Karpas-422 (cell line): ENCODE results near the gene NEB. TPM values are rescaled to one million over a fixed set of nuclear protein-coding genes. Genes with fewer than 3 reads are reported as not detected.

ENCODE experiments used
- DNase-seq: peaks from one replicate; pipeline ENCODE4 v3.0.0-alpha.2; 2015
- H2AFZ ChIP-seq: fragments of 200-600 bp; sonication (generic); 2 replicates; pipeline ENCODE4 v1.6.1; 2014; ENCODE audit warnings: antibody characterized with exemption, low read length, mixed read lengths
- H3K27ac ChIP-seq: fragments of 200-600 bp; sonication (generic); 2 replicates; pipeline ENCODE4 v1.5.1; 2014; ENCODE audit warnings: mild to moderate bottlenecking, low read length, moderate library complexity
- H3K27me3 ChIP-seq: fragments of 200-600 bp; sonication (generic); 2 replicates; pipeline ENCODE4 v1.6.1; 2014; ENCODE audit warnings: low read length, mixed read lengths
- H3K36me3 ChIP-seq: fragments of 200-600 bp; sonication (generic); 2 replicates; pipeline ENCODE4 v1.6.1; 2014; ENCODE audit warnings: low read length, mixed read lengths; ENCODE audit not compliant: insufficient read depth
- H3K4me1 ChIP-seq: fragments of 200-600 bp; sonication (generic); 2 replicates; pipeline ENCODE4 v1.6.1; 2014; ENCODE audit warnings: mild to moderate bottlenecking, low read length, mixed read lengths
- H3K4me2 ChIP-seq: fragments of 200-600 bp; sonication (generic); 2 replicates; pipeline ENCODE4 v1.6.1; 2014; ENCODE audit warnings: low read length, low read depth, mild to moderate bottlenecking; ENCODE audit not compliant: poor library complexity, severe bottlenecking
- H3K4me3 ChIP-seq: fragments of 200-600 bp; sonication (generic); 2 replicates; pipeline ENCODE4 v1.5.1; 2014; ENCODE audit warnings: mild to moderate bottlenecking, antibody characterized with exemption, low read length, mixed read lengths
- H3K79me2 ChIP-seq: fragments of 200-600 bp; sonication (generic); 2 replicates; pipeline ENCODE4 v1.6.1; 2014; ENCODE audit warnings: mild to moderate bottlenecking, low read length, mixed read lengths
- H3K9ac ChIP-seq: fragments of 200-600 bp; sonication (generic); 2 replicates; pipeline ENCODE4 v1.6.0; 2014; ENCODE audit warnings: low read length
- H3K9me2 ChIP-seq: fragments of 200-600 bp; sonication (generic), shearing (Covaris generic); replicated peaks from 2 replicates; pipeline ENCODE4 v1.6.0; 2014; ENCODE audit warnings: mild to moderate bottlenecking, low read length, moderate library complexity; ENCODE audit not compliant: insufficient read depth
- H3K9me3 ChIP-seq: fragments of 300-700, 200-600 bp; sonication (generic); 2 replicates; pipeline ENCODE4 v1.6.1; 2014; ENCODE audit warnings: low read length, mixed read lengths
- H4K20me1 ChIP-seq: fragments of 200-600 bp; sonication (generic); 2 replicates; pipeline ENCODE4 v1.6.1; 2014; ENCODE audit warnings: mild to moderate bottlenecking, antibody characterized with exemption, low read length, low read depth; ENCODE audit not compliant: insufficient read depth
- total RNA-seq: library from RNA; depleted of rRNA; stranded (reverse); fragments of >200 nt; shearing (Covaris generic); gene quantifications from 2 replicates; pipeline ENCODE4 v1.2.3, GENCODE V29; 2014; ENCODE audit warnings: low replicate concordance

Gene NEB
- total RNA-seq, 1 experiment from 2014 or later: 1.4 TPM

DNA sequence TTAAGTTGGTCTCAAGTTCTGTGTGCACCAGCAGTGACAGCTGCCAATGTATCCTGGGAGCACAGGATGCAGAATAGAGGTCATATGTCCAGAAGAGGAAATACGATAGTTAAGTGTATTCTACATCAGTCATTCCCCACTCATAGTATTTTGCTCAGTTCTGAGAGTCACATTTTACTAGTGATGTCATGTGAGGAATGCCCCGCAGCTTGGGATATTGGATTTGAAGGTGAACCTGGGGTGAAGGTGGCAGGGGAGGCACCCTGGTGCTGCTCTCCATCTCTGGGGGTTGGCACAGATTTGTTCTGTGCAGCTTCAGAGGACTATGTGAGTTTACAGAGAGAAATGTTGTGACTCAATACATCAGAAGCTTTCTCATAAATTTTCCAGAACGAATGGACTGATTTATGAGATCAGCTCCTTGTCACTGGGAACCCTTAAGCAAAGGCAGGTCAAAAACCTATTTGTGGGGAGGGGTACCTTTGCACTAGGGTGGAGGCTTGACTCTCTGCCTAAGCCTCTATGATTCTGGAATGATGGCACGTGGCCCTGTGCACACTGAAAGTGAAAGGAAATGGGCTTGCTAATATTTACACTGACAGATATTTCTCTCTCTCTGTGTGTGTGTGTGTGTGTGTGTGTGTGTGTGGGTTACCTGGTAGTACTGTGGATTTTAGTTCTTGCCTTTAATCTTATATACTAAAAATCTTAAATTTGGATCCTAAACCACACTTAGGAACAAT is 95.9 kb downstream of the NEB start:
- Histone ChIP-seq H3K9me2 (no peaks in the 10 kb centered on the region), H3K9ac (no peak overlapping the region), H3K27ac (no peak overlapping the region), H3K4me1 (peaks cover 11% of the 10 kb centered on the region; the same call in 1 of the 2 replicates), H3K79me2 (no peaks in the 10 kb centered on the region), H3K9me3 (no peaks in the 10 kb centered on the region), H3K4me2 (no peak overlapping the region), H3K36me3 (no peaks in the 10 kb centered on the region), H3K27me3 (no peaks in the 10 kb centered on the region), H4K20me1 (no peaks in the 10 kb centered on the region), H3K4me3 (no peak overlapping the region; the same call in 1 of the 2 replicates), H2AFZ (no peak overlapping the region; the same call in 1 of the 2 replicates)
- no peak for DNase-seq

DNA sequence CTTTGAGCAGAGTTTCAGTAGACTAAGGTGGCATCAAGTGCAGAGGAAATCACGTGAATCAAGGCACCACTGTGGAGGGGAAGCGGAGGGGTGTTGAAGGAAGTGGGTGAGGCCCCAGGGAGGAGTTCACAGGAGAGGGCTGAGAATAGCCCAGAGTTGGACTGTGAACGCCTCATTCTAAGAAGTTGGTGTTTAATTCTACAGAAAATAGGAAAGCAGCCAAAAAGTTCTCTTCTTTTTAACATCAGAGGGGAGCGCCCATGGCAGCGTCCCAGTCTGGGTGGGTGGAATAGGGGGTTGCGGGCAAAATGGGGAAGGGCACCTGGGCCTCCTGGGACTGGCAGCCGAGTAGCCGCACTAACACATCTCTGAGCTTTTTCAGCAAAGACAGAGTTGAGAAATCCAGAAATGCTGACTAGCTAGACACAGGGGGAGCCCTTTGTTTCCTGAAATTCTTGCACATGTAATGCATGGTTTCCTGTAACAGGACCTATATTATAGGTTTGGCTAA is 97.0 kb downstream of the NEB start:
- no peaks in the 10 kb centered on the region for H3K36me3 ChIP-seq
- H3K9me2 ChIP-seq: no peaks in the 10 kb centered on the region
- no peak overlapping the region for H3K27ac ChIP-seq
- no peaks in the 10 kb centered on the region for H4K20me1 ChIP-seq
- no peaks in the 10 kb centered on the region for H3K79me2 ChIP-seq
- no peak overlapping the region for H3K4me3 ChIP-seq
- no peaks in the 10 kb centered on the region for H3K27me3 ChIP-seq
- no peak for DNase-seq
- H2AFZ ChIP-seq: peak overlapping the region; percentile 50; the same call in 1 of the 2 replicates
- H3K9me3 ChIP-seq: no peaks in the 10 kb centered on the region
- peak overlapping the region; percentile 7 for H3K4me2 ChIP-seq
- H3K9ac ChIP-seq: no peak overlapping the region
- peaks cover 11% of the 10 kb centered on the region; the same call in 1 of the 2 replicates for H3K4me1 ChIP-seq

- DNase-seq: no peak
- Histone ChIP-seq H3K27me3 (no peaks in the 10 kb centered on the region), H3K27ac (no peak overlapping the region), H4K20me1 (no peaks in the 10 kb centered on the region), H3K79me2 (no peaks in the 10 kb centered on the region), H3K4me3 (no peak overlapping the region), H2AFZ (no peak overlapping the region), H3K36me3 (no peaks in the 10 kb centered on the region), H3K9ac (no peak overlapping the region), H3K9me3 (no peaks in the 10 kb centered on the region), H3K4me2 (no peak overlapping the region), H3K9me2 (no peaks in the 10 kb centered on the region), H3K4me1 (peaks cover 11% of the 10 kb centered on the region; the same call in 1 of the 2 replicates)
These were observed 99.4 kb downstream of the NEB start for GRCh38 chr2:151634736-151635467.

GRCh38 chr2:151632993-151633565 is 101.2 kb downstream of the NEB start:
- Histone ChIP-seq H3K4me2 (no peak overlapping the region), H3K36me3 (no peaks in the 10 kb centered on the region), H3K9ac (no peak overlapping the region), H2AFZ (no peak overlapping the region), H3K4me3 (no peak overlapping the region), H3K27me3 (no peaks in the 10 kb centered on the region), H3K79me2 (no peaks in the 10 kb centered on the region), H3K27ac (no peak overlapping the region), H4K20me1 (no peaks in the 10 kb centered on the region), H3K9me2 (no peaks in the 10 kb centered on the region), H3K4me1 (peaks cover 7% of the 10 kb centered on the region; the same call in 1 of the 2 replicates), H3K9me3 (no peaks in the 10 kb centered on the region)
- peak; percentile 65 for DNase-seq

DNA sequence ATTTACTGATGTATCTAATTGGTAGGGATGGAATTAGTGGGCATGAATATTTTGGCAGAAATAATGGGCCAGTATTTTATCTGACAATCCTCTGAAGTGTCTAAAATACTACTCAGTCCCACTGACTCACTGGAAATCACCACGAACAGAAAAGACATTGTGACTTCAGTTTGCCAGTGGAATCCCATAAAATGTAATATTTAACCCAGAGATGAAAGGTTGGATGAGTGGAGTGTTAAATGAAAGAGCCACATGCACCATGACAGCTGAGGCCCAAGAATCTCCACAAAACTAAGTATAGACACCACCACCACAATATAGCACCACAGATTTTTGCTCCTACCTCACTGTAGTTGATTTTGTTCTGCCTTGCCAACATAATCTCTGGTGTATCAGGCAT is 103.9 kb downstream of the NEB start:
- Histone ChIP-seq H3K79me2 (no peaks in the 10 kb centered on the region), H3K4me1 (no peaks in the 10 kb centered on the region), H3K4me2 (no peak overlapping the region), H3K4me3 (no peak overlapping the region), H3K27me3 (no peaks in the 10 kb centered on the region), H3K27ac (no peak overlapping the region), H3K9ac (no peak overlapping the region), H3K9me2 (no peaks in the 10 kb centered on the region), H2AFZ (no peak overlapping the region), H3K9me3 (no peaks in the 10 kb centered on the region), H4K20me1 (no peaks in the 10 kb centered on the region), H3K36me3 (no peaks in the 10 kb centered on the region)
- no peak for DNase-seq

DNA sequence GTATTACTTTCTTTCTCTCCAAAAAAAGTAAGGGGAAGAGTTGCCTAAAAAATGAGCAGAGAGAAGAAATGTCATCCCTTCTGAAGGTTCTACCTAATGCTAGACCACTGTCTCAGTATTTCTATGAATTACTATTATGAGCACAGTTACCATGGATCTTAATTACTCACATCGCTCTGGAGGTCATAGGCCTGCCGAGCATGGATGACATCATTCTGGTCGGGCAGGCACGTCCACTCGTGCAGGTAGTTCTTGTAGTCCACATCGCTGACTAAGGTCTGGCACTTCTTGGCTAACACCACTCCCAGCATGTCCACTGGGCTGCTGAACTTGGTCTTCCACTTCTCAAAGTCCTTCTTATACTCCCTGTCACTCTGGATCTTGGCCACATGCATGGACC is 106.9 kb downstream of the NEB start:
- Histone ChIP-seq H4K20me1 (no peaks in the 10 kb centered on the region), H3K4me1 (peaks cover 9% of the 10 kb centered on the region), H3K4me3 (no peak overlapping the region), H3K27me3 (no peaks in the 10 kb centered on the region), H3K9ac (no peak overlapping the region), H3K9me2 (no peaks in the 10 kb centered on the region), H3K4me2 (no peak overlapping the region), H3K36me3 (no peaks in the 10 kb centered on the region), H3K79me2 (no peaks in the 10 kb centered on the region), H2AFZ (no peak overlapping the region), H3K9me3 (no peaks in the 10 kb centered on the region), H3K27ac (no peak overlapping the region)
- no peak for DNase-seq

DNA sequence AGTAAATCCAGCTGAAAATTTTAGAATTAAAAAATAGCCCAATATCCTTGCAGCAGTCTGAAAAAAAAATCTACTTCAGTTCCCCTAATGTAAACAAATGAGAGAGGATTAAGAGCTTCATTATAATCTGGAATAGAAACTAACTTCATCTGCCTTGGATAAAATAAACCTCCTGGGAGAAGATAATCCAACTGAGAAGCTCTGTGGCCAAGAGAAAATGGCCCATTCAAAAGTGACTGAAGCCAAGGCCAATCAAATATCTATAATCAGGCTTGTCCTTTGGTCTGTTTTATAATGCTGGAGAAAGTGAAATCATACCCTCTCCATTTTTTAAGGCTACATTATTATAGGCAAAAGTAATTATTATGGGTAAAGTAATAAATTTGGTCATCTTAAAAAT is 110.0 kb downstream of the NEB start:
- Histone ChIP-seq H3K9me3 (no peaks in the 10 kb centered on the region), H3K36me3 (no peaks in the 10 kb centered on the region), H3K27me3 (0 out of 2 replicates have a peak, but pooled peaks cover 2% of the 10 kb centered on the region), H3K4me3 (no peak overlapping the region), H3K79me2 (no peaks in the 10 kb centered on the region), H3K9me2 (no peaks in the 10 kb centered on the region), H2AFZ (no peak overlapping the region), H3K4me2 (no peak overlapping the region), H3K4me1 (peaks cover 9% of the 10 kb centered on the region), H4K20me1 (no peaks in the 10 kb centered on the region), H3K9ac (no peak overlapping the region), H3K27ac (no peak overlapping the region)
- DNase-seq: no peak

DNA sequence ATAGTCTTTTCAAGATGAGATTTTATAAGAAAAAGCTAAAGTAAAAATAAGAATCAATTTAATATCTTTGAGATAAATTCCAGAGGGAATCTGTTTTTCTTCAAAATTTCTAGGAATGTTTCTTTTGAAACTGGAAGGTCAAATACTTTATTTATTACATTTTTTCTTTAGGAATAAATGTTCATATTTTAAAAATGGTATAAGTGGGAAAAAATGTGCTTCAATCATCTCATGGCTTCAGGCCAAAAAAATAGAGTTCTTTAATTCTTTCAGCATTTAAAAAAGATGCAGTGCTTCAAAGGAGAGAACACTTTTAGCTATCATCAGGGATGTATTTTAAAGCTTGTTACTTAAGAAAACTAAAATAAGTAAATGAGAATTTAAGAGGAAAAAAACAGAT is 110.6 kb downstream of the NEB start:
- H3K9me3 ChIP-seq: no peaks in the 10 kb centered on the region
- DNase-seq: no peak
- no peak overlapping the region for H3K4me2 ChIP-seq
- H2AFZ ChIP-seq: no peak overlapping the region
- no peaks in the 10 kb centered on the region for H3K79me2 ChIP-seq
- H3K4me3 ChIP-seq: no peak overlapping the region
- H4K20me1 ChIP-seq: no peaks in the 10 kb centered on the region
- H3K9ac ChIP-seq: no peak overlapping the region
- no peaks in the 10 kb centered on the region for H3K9me2 ChIP-seq
- no peaks in the 10 kb centered on the region for H3K36me3 ChIP-seq
- peaks cover 9% of the 10 kb centered on the region for H3K4me1 ChIP-seq
- 0 out of 2 replicates have a peak, but pooled peaks cover 2% of the 10 kb centered on the region for H3K27me3 ChIP-seq
- no peak overlapping the region for H3K27ac ChIP-seq
